ENCODE measurements around the gene ZSCAN5A. TPM values are rescaled to one million over a fixed set of nuclear protein-coding genes. Genes with fewer than 3 reads are reported as not detected.
"Not testable (repeated sequence)": the region's sequence is repeated elsewhere in the genome, so short reads cannot be mapped to it uniquely, and the experiment has no call there.

ZSCAN5A gene
- total RNA-seq, 4 donors from 2014 or later: 4.7 to 7.9 (median 7.1) TPM

GRCh38 chr19:56199687-56200086 lies 115.0 kb downstream of the ZSCAN5A start:
- Histone ChIP-seq H3K27me3 (no peaks in the 10 kb centered on the region), H3K4me3 (no peak overlapping the region), H3K27ac (no peak overlapping the region), H3K4me1 (no peaks in the 10 kb centered on the region), H3K36me3 (no peaks in the 10 kb centered on the region), H3K9me3 (no peaks in the 10 kb centered on the region)
- WGBS: 62% methylated on average over 7 of the region's 7 CpGs
- TF ChIP-seq POLR2A (IDR thresholded peaks at IDR 0.05) (no peak), POLR2AphosphoS5 (IDR thresholded peaks at IDR 0.05) (no peak), CTCF (IDR thresholded peaks at IDR 0.05) (no peak), EP300 (IDR thresholded peaks at IDR 0.05) (no peak)
- no peak for DNase-seq (ENCODE audit: low spot score in 2 of 2)

GRCh38 chr19:56197646-56198045 lies 117.0 kb downstream of the ZSCAN5A start, which contains the start of gene ZSCAN5B:
Gene ZSCAN5B, minus strand, starts transcription at chr19:56197783. Its CDS starts 4,731 bp downstream, at chr19:56193052.
- H3K27ac ChIP-seq; H3K4me3 ChIP-seq; H3K36me3 ChIP-seq; H3K27me3 ChIP-seq; DNase-seq (ENCODE audit: low spot score in 2 of 2); H3K9me3 ChIP-seq; H3K4me1 ChIP-seq: not testable (repeated sequence)
- 81% methylated on average over 21 of the region's 23 CpGs for WGBS

- H3K4me3 ChIP-seq: no peak overlapping the region
- 89% methylated on average over 12 of the region's 12 CpGs for WGBS
These were observed 120.5 kb downstream of the ZSCAN5A start for GRCh38 chr19:56193981-56194640.

GRCh38 chr19:56191711-56192110 lies 122.9 kb downstream of the ZSCAN5A start:
- 80% methylated on average over 10 of the region's 10 CpGs for WGBS
- H3K4me3 ChIP-seq: no peak overlapping the region
- H3K9me3 ChIP-seq: no peaks in the 10 kb centered on the region
- DNase-seq (ENCODE audit: low spot score in 2 of 2): no peak
- no peaks in the 10 kb centered on the region for H3K4me1 ChIP-seq
- peaks cover 3% of the 10 kb centered on the region for H3K27me3 ChIP-seq
- TF ChIP-seq CTCF (IDR thresholded peaks at IDR 0.05) (no peak), EP300 (IDR thresholded peaks at IDR 0.05) (no peak), POLR2A (IDR thresholded peaks at IDR 0.05) (no peak), POLR2AphosphoS5 (IDR thresholded peaks at IDR 0.05) (no peak)
- H3K36me3 ChIP-seq: no peaks in the 10 kb centered on the region
- no peak overlapping the region for H3K27ac ChIP-seq

More at GRCh38 chr19:56193981-56194640, 120.5 kb downstream of the ZSCAN5A start:
- Histone ChIP-seq H3K4me1 (no peaks in the 10 kb centered on the region), H3K27ac (no peak overlapping the region), H3K27me3 (no peaks in the 10 kb centered on the region), H3K9me3 (no peaks in the 10 kb centered on the region), H3K36me3 (no peaks in the 10 kb centered on the region)
- no peak for TF ChIP-seq CTCF (IDR thresholded peaks at IDR 0.05)
- no peak for DNase-seq (ENCODE audit: low spot score in 2 of 2)

- TF ChIP-seq POLR2AphosphoS5 (IDR thresholded peaks at IDR 0.05): no peak
- Histone ChIP-seq H3K27me3 (peaks cover 4% of the 10 kb centered on the region), H3K4me3 (no peak overlapping the region), H3K36me3 (no peaks in the 10 kb centered on the region), H3K27ac (no peak overlapping the region), H3K9me3 (no peaks in the 10 kb centered on the region), H3K4me1 (no peaks in the 10 kb centered on the region)
- DNase-seq (ENCODE audit: low spot score in 2 of 2): no peak
- 74% methylated on average over 7 of the region's 7 CpGs for WGBS
These were observed 123.5 kb downstream of the ZSCAN5A start for GRCh38 chr19:56191115-56191514.

GRCh38 chr19:56189785-56190184 lies 124.9 kb downstream of the ZSCAN5A start:
- H3K4me3 ChIP-seq: no peak overlapping the region
- H3K27me3 ChIP-seq: peaks cover 4% of the 10 kb centered on the region
- WGBS: 80% methylated on average over 17 of the region's 17 CpGs
- no peak for DNase-seq (ENCODE audit: low spot score in 2 of 2)
- no peak overlapping the region for H3K27ac ChIP-seq
- no peaks in the 10 kb centered on the region for H3K9me3 ChIP-seq
- no peaks in the 10 kb centered on the region for H3K36me3 ChIP-seq
- TF ChIP-seq CTCF (IDR thresholded peaks at IDR 0.05) (no peak), EP300 (IDR thresholded peaks at IDR 0.05) (no peak), POLR2AphosphoS5 (IDR thresholded peaks at IDR 0.05) (no peak), POLR2A (IDR thresholded peaks at IDR 0.05) (no peak)
- no peaks in the 10 kb centered on the region for H3K4me1 ChIP-seq
